H1 (cell line): ENCODE data around the gene TM9SF2. TPM values are rescaled to one million over a fixed set of nuclear protein-coding genes. Genes with fewer than 3 reads are reported as not detected.

ENCODE experiments used
- CTCF ChIA-PET: fragments of 300-600 bp; sonication (Branson Sonifier 250); formaldehyde crosslinking; loops from one replicate; lab custom pipeline; 2021; ENCODE audit not compliant: partially characterized antibody; lab: Charles Lee
- POLR2A ChIA-PET: fragments of 300-600 bp; sonication (Branson Sonifier 250); formaldehyde crosslinking; loops from one replicate; lab custom pipeline; 2021; ENCODE audit warnings: inconsistent platforms; ENCODE audit not compliant: partially characterized antibody; lab: Charles Lee
- DNase-seq, 2 experiments: peaks; one replicate each; pipeline versions ENCODE4 v3.0.0 to v3.0.0-alpha.2; 2010 to 2022; ENCODE audit warnings: low spot score in 2 of 2, low read depth in 1 of 2, mixed read lengths in 1 of 2
- FAIRE-seq: peaks from 2 replicates; lab custom pipeline; 2011; peaks lifted over from hg19 to GRCh38; lab: Jason Lieb, UNC
- H2AFZ ChIP-seq: 2 replicates; pipeline ENCODE4 v1.8.1; 2012; ENCODE audit warnings: low read length, inconsistent platforms
- H2AK5ac ChIP-seq: 2 replicates; pipeline ENCODE4 v1.6.1; 2013; ENCODE audit warnings: low read depth, low read length
- H2BK120ac ChIP-seq: replicated peaks from 2 replicates; pipeline ENCODE3; 2013; ENCODE audit warnings: low read depth, low read length, inconsistent platforms
- H2BK12ac ChIP-seq: 2 replicates; pipeline ENCODE4 v1.6.1; 2013; ENCODE audit warnings: low read depth, low read length
- H2BK15ac ChIP-seq: 2 replicates; pipeline ENCODE4 v1.6.1; 2013; ENCODE audit warnings: low read length
- H2BK20ac ChIP-seq: 2 replicates; pipeline ENCODE4 v1.6.1; 2013; ENCODE audit warnings: low read length
- H2BK5ac ChIP-seq: 2 replicates; pipeline ENCODE4 v1.6.1; 2013; ENCODE audit warnings: low read depth, low read length
- H3K14ac ChIP-seq: 2 replicates; pipeline ENCODE4 v1.6.1; 2013; ENCODE audit warnings: inconsistent platforms; ENCODE audit not compliant: insufficient read length
- H3K18ac ChIP-seq: 2 replicates; pipeline ENCODE4 v1.6.1; 2013; ENCODE audit warnings: low read length; ENCODE audit errors: extremely low read depth
- H3K23ac ChIP-seq: 2 replicates; pipeline ENCODE4 v1.6.1; 2013; ENCODE audit warnings: inconsistent platforms; ENCODE audit not compliant: insufficient read length
- H3K23me2 ChIP-seq: 2 replicates; pipeline ENCODE4 v1.6.1; 2013; ENCODE audit warnings: low read depth, low read length
- H3K27ac ChIP-seq: 2 replicates; pipeline ENCODE4 v1.6.1; 2011; ENCODE audit warnings: low read depth, low read length, inconsistent platforms
- H3K27me3 ChIP-seq, 4 experiments: replicated peaks in 1 of 4; 1 replicate in 1 of 4; 2 replicates in 3 of 4; pipeline versions ENCODE4 v1.6.1 to v1.8.1; 2011 to 2013; ENCODE audit warnings: low read length in 3 of 4, mild to moderate bottlenecking in 3 of 4, inconsistent platforms in 2 of 4, mixed read lengths in 2 of 4, moderate library complexity in 1 of 4; ENCODE audit not compliant: control insufficient read depth in 3 of 4, insufficient read depth in 3 of 4; ENCODE audit errors: extremely low read depth in 1 of 4
- H3K36me3 ChIP-seq, 4 experiments: 2 replicates each; pipeline versions ENCODE4 v1.6.1 to v1.8.1; 2011 to 2013; ENCODE audit warnings: mild to moderate bottlenecking in 4 of 4, low read length in 3 of 4, moderate library complexity in 2 of 4, control low read depth in 1 of 4, inconsistent platforms in 1 of 4; ENCODE audit not compliant: insufficient read depth in 4 of 4, control insufficient read depth in 2 of 4
- H3K4ac ChIP-seq: replicated peaks from 2 replicates; pipeline ENCODE3; 2013; ENCODE audit warnings: low read length, low read depth, mixed read lengths, inconsistent platforms; ENCODE audit not compliant: insufficient read length
- H3K4me1 ChIP-seq, 4 experiments: replicated peaks in 1 of 4; 1 replicate in 1 of 4; 2 replicates in 3 of 4; pipeline versions ENCODE4 v1.6.1 to v1.8.1; 2011 to 2013; ENCODE audit warnings: low read length in 3 of 4, inconsistent platforms in 2 of 4, mixed read lengths in 1 of 4; ENCODE audit not compliant: insufficient read depth in 4 of 4, control insufficient read depth in 3 of 4
- H3K4me2 ChIP-seq, 2 experiments: 2 replicates each; pipeline versions ENCODE4 v1.6.1 to v1.8.1; 2011 to 2013; ENCODE audit warnings: low read depth in 2 of 2, low read length in 2 of 2, control low read depth in 1 of 2, inconsistent platforms in 1 of 2, mild to moderate bottlenecking in 1 of 2; ENCODE audit not compliant: insufficient read depth in 1 of 2
- H3K4me3 ChIP-seq, 4 experiments: fragments of 200-600, 300-600 bp in 1 of 4; sonication (generic), shearing (Covaris generic), sonication (Bioruptor Twin) in 1 of 4; 2 replicates each; pipeline versions ENCODE4 v1.5.1 to v1.8.1; 2011 to 2016; ENCODE audit warnings: low read length in 4 of 4, low read depth in 3 of 4, control low read depth in 2 of 4, inconsistent platforms in 2 of 4, mild to moderate bottlenecking in 2 of 4, mixed read lengths in 1 of 4, moderate library complexity in 1 of 4; ENCODE audit not compliant: insufficient read depth in 2 of 4; ENCODE audit errors: extremely low read depth in 1 of 4
- H3K56ac ChIP-seq: replicated peaks from 2 replicates; pipeline ENCODE3; 2013; ENCODE audit warnings: low read depth, mild to moderate bottlenecking, mixed read lengths, low read length, inconsistent platforms; ENCODE audit not compliant: insufficient read length
- H3K79me1 ChIP-seq: 2 replicates; pipeline ENCODE4 v1.6.1; 2013; ENCODE audit warnings: low read depth, low read length, control low read depth
- H3K79me2 ChIP-seq, 2 experiments: 2 replicates each; pipeline versions ENCODE4 v1.6.1 to v1.8.1; 2012 to 2013; ENCODE audit warnings: low read length in 2 of 2, mild to moderate bottlenecking in 2 of 2, inconsistent platforms in 1 of 2; ENCODE audit not compliant: insufficient read depth in 2 of 2, control insufficient read depth in 1 of 2
- H3K9ac ChIP-seq, 4 experiments: replicated peaks in 1 of 4; 1 replicate in 1 of 4; 2 replicates in 3 of 4; pipeline versions ENCODE4 v1.6.1 to v1.8.1; 2011 to 2013; ENCODE audit warnings: low read depth in 3 of 4, low read length in 3 of 4, control low read depth in 2 of 4, mild to moderate bottlenecking in 2 of 4, moderate library complexity in 2 of 4, inconsistent platforms in 1 of 4; ENCODE audit errors: extremely low read depth in 1 of 4
- H3K9me3 ChIP-seq, 2 experiments: 2 replicates each; pipeline versions ENCODE4 v1.6.1 to v1.8.1; 2012 to 2013; ENCODE audit warnings: mild to moderate bottlenecking in 2 of 2, moderate library complexity in 2 of 2, control low read depth in 1 of 2, inconsistent platforms in 1 of 2, low read depth in 1 of 2, low read length in 1 of 2, mixed read lengths in 1 of 2; ENCODE audit not compliant: insufficient read depth in 2 of 2
- H4K20me1 ChIP-seq, 2 experiments: replicated peaks in 1 of 2; 2 replicates each; pipeline versions ENCODE3 to v1.8.1; 2011 to 2013; ENCODE audit warnings: inconsistent platforms in 2 of 2, low read length in 2 of 2, mild to moderate bottlenecking in 1 of 2; ENCODE audit not compliant: insufficient read depth in 2 of 2, control insufficient read depth in 1 of 2
- H4K5ac ChIP-seq: 2 replicates; pipeline ENCODE4 v1.6.1; 2013; ENCODE audit warnings: low read length, low read depth, mixed read lengths, inconsistent platforms; ENCODE audit not compliant: insufficient read length
- H4K8ac ChIP-seq: 2 replicates; pipeline ENCODE4 v1.8.0; 2013; ENCODE audit warnings: mild to moderate bottlenecking, moderate library complexity, low read length, inconsistent platforms; ENCODE audit not compliant: insufficient read depth; ENCODE audit errors: extremely low read depth
- H4K91ac ChIP-seq: replicated peaks from 2 replicates; pipeline ENCODE3; 2013; ENCODE audit warnings: low read length, mixed read lengths, inconsistent platforms; ENCODE audit not compliant: insufficient read length
- ATF2 ChIP-seq: IDR thresholded peaks from 2 replicates; pipeline ENCODE4 v1.6.1; 2012; ENCODE audit warnings: low read length, inconsistent platforms
- ATF3 ChIP-seq: IDR thresholded peaks from 2 replicates; pipeline ENCODE4 v1.6.1; 2011; ENCODE audit warnings: low read depth, mild to moderate bottlenecking, low read length; ENCODE audit not compliant: insufficient read depth
- BRCA1 ChIP-seq: IDR thresholded peaks from 2 replicates; pipeline ENCODE4 v1.6.1; 2012; ENCODE audit warnings: low read depth, low read length, improper control_type of control experiment
- E2F6 ChIP-seq: IDR thresholded peaks from 2 replicates; pipeline ENCODE4 v1.6.1; 2012; ENCODE audit warnings: inconsistent platforms
- POU5F1 ChIP-seq: IDR thresholded peaks from 2 replicates; pipeline ENCODE4 v1.6.1; 2011; ENCODE audit warnings: low read depth, mild to moderate bottlenecking, low read length, moderate library complexity
- SIRT6 ChIP-seq: IDR thresholded peaks from one replicate; pipeline ENCODE4 v1.7.1; 2012; ENCODE audit warnings: low read length, inconsistent platforms
- SP2 ChIP-seq: IDR thresholded peaks from 2 replicates; pipeline ENCODE4 v1.6.1; 2012; ENCODE audit warnings: mild to moderate bottlenecking, low read length, inconsistent platforms
- TAF7 ChIP-seq: optimal IDR thresholded peaks from 2 replicates; pipeline ENCODE3; 2011; ENCODE audit warnings: low read depth, mild to moderate bottlenecking, inconsistent platforms, low read length, moderate library complexity, borderline replicate concordance
- whole genome bisulfite sequencing, 2 experiments: shearing (Covaris generic) in 1 of 2; methylation state at CpG; one replicate each; pipeline versions ENCODE4 v1.1.6 to v1.1.7; 2013 to 2015; ENCODE audit warnings: low lambda C conversion rate in 2 of 2, mixed read lengths in 2 of 2, inconsistent platforms in 1 of 2, low coverage in 1 of 2, missing lambda C conversion rate in 1 of 2; ENCODE audit not compliant: insufficient replicate concordance in 2 of 2, insufficient coverage in 1 of 2, insufficient read length in 1 of 2; ENCODE audit errors: extremely low coverage in 1 of 2, missing lambda C conversion rate in 1 of 2; 5-methylcytosine and 5-hydroxymethylcytosine counted together
- polyA plus RNA-seq, 7 experiments: library from polyadenylated mRNA; depleted of rRNA in 3 of 7; stranded (reverse) in 5 of 7; unstranded in 2 of 7; fragments of >200 nt in 5 of 7; fragments of 200-250 nt in 2 of 7; gene quantifications; 1 replicate in 5 of 7; 2 replicates in 1 of 7; 4 replicates in 1 of 7; pipeline versions ENCODE4 v1.2.1 to v1.2.3, GENCODE V29; 2011 to 2013; ENCODE audit warnings: missing spikeins in 2 of 7, mixed read lengths in 2 of 7
- total RNA-seq: library from RNA; stranded (reverse); fragmentation: NEBNext Ultra II Directional; extraction: Animal tissue kit (Norgen Biotek cat#: 25700); gene quantifications from 2 replicates; pipeline ENCODE4 v1.2.1, GENCODE V29; 2021

The TM9SF2 gene
- total and polyA plus RNA-seq, 2 of the 8 experiments (the other 6 are each of a cell fraction or from before 2014, with no cell fraction given): 68.0 to 101 TPM

GRCh38 chr13:99546878-99547277 is 45.6 kb downstream of the TM9SF2 start:
- Histone ChIP-seq H3K36me3 (peaks cover 10 to 68% (median 45%) of the 10 kb centered on the region in 4 experiments; a peak in 7 of 8 replicates), H4K91ac (no peak overlapping the region), H2BK20ac (no peak overlapping the region), H3K79me1 (no peaks in the 10 kb centered on the region), H3K27ac (no peak overlapping the region), H3K4me2 (no peak overlapping the region), H3K23me2 (no peaks in the 10 kb centered on the region), H3K79me2 (no peaks in the 10 kb centered on the region), H3K4ac (no peak overlapping the region), H4K8ac (no peak overlapping the region), H3K14ac (no peak overlapping the region), H2BK5ac (no peak overlapping the region), H2BK12ac (no peak overlapping the region), H3K27me3 (no peaks in the 10 kb centered on the region), H3K4me3 (no peak overlapping the region), H3K4me1 (no peaks in the 10 kb centered on the region), H3K9me3 (no peaks in the 10 kb centered on the region), H2BK15ac (no peak overlapping the region), H4K20me1 (peaks cover 0 to 2% of the 10 kb centered on the region in 2 experiments), H2BK120ac (no peak overlapping the region), H2AK5ac (no peak overlapping the region), H3K9ac (no peak overlapping the region), H3K18ac (no peak overlapping the region), H3K56ac (no peak overlapping the region), H3K23ac (no peak overlapping the region), H4K5ac (no peak overlapping the region), H2AFZ (no peak overlapping the region)
- POLR2A ChIA-PET: no interaction called here
- WGBS, 2 experiments: 89% methylated on average over 7 of the region's 7 CpGs; no CpG with 5 or more reads in 1 of the 2 experiments
- CTCF ChIA-PET: interaction anchor here (1.5 kb wide), 3 partner anchors 13 to 19 kb away, joined by 3 read pairs; no protein-coding TSS in a partner anchor
- DNase-seq (no peak), FAIRE-seq (no peak)
- no peak for TF ChIP-seq ATF3
- TF ChIP-seq SP2: no peak
- TF ChIP-seq POU5F1: no peak
- no peak for TF ChIP-seq E2F6
- TF ChIP-seq SIRT6: no peak
- TF ChIP-seq BRCA1: no peak
- no peak for TF ChIP-seq ATF2
- no peak for TF ChIP-seq TAF7
